HL-60/S4 treated with retinoic acid at 250 ng/mL for 4 days and 3 days (cell line): ENCODE results near the gene ZNF28.
"Not testable (repeated sequence)": the region's sequence is repeated elsewhere in the genome, so short reads cannot be mapped to it uniquely, and the experiment has no call there.

ENCODE experiments used
- in situ Hi-C: fragments of 300-500 bp; cut with MboI; formaldehyde crosslinking; loops from 2 replicates; pipeline ENCODE4 v1.7.0; 2022; ENCODE audit warnings: low sequenced_read_pairs

Gene ZNF28

GRCh38 chr19:52821204-52821960, at the start of gene ZNF28:
Gene ZNF28 (minus strand): TSS chr19:52821633. CDS start chr19:52817958, 3,675 bp downstream.
- in situ Hi-C loops: not testable (repeated sequence)

- in situ Hi-C loops: not testable (repeated sequence)
Measured at GRCh38 chr19:52868031-52868430, 46.6 kb upstream of the ZNF28 start.

DNA sequence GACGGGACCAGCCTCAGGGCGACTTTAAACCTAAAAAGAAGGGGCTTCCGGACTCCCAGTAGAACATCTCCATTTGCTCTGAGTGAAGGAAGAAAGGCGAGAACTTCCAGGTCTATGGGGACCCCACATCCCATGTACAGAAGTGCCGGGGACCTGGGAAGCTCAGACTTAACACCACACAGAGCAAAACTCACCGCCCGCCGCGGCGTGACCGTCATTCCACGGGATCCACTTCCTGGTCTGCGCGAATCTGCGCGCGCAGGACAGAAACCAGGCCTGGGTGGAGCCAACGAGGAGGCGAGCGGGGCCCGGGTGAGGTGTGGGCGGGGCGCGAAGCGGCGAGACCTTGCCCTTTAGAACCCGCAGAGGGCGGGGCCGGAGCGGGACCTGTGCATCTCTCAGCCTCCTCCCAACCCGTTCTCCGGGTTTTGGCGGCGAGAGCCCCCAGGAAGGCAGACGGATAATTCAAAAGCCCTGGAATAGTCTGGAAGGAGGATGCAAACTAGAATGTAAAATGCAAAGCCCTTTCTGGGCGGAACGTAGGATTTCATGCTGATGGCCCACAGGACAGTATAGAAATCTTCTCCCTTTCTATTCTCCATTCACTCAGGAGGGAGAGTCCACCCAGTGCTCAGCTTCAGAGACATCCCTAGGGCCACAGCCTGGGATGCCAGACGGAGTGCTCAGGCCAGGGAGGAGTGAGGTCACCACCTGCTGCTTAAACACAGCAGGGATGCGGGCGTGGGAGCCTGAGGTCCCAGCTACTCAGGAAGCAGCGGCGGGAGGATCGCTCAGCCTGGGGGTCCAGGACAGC, 36.2 kb upstream of the ZNF28 start, which contains the start of gene ZNF468:
Gene ZNF468 (minus strand): TSS at position 242 of the 814 bp plus-strand sequence. CDS start 3,347 bp downstream, outside the sequence.
- in situ Hi-C loops: not testable (repeated sequence)

- in situ Hi-C loops: not testable (repeated sequence)
Measured at GRCh38 chr19:52856540-52857377, 35.3 kb upstream of the ZNF28 start.

GRCh38 chr19:52847352-52847751, 25.9 kb upstream of the ZNF28 start:
- in situ Hi-C loops: not testable (repeated sequence)

- in situ Hi-C loops: not testable (repeated sequence)
Measured at GRCh38 chr19:52840825-52841465, 19.5 kb upstream of the ZNF28 start.

DNA sequence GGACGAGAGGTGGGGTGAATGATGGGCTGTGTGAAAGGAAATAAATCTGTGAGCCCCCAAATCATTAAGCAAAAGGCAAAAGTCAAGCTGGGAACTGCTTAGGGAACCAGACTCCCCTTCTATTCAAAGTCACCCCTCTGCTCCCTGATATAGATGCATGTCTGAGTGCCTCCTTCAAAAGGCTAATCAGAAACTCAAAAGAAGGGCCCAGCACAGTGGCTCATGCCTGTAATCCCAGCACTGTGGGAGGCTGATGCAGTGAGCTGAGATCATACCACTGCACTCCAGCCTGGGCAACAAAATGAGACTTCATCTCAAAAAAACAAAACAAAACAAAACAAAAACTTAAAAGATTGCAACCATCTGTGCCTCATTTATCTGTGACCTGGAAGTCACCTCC, 12.9 kb upstream of the ZNF28 start:
- in situ Hi-C loops: not testable (repeated sequence)

DNA sequence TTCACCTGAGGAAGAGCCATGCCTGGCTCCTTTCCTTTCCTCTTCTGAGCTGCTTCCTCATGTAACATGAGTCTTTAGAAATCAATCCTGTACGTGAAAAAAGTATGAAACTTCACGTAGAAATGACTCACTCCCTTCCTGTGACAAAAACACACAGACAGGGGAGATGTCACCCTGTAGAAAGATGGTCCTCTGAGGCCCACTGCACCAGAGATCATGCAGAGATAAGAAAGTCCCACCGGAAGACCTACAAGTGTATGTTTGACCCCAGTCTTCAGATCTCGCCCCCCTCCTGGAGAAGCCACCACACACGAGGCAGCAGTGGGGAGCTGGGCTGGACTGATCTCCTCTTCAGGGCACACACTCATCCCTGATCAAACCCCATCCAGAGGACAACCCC, 12.1 kb upstream of the ZNF28 start:
- in situ Hi-C loops: not testable (repeated sequence)

- in situ Hi-C loops: not testable (repeated sequence)
Measured at GRCh38 chr19:52829866-52830265, 8.4 kb upstream of the ZNF28 start.

- in situ Hi-C loops: no loop called here
Measured at GRCh38 chr19:52825765-52826164, 4.3 kb upstream of the ZNF28 start.

DNA sequence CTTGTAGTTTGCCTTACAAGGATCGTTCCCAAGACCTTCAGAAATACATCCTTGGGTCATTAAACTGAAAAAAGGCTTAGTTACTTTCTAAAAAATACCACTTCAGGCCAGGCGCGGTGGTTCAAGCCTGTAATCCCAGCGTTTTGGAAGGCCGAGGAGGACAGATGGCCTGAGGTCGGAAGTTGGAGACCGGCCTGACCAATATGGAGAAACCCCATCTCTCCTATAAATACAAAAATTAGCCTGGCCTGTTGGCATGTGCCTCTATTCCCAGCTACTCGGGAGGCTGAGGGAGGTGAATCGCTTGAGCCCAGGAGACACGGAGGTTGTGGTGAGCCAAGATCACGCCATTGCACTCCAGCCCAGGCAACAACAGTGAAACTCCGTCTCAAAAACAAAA, 2.2 kb upstream of the ZNF28 start:
- in situ Hi-C loops: no loop called here

DNA sequence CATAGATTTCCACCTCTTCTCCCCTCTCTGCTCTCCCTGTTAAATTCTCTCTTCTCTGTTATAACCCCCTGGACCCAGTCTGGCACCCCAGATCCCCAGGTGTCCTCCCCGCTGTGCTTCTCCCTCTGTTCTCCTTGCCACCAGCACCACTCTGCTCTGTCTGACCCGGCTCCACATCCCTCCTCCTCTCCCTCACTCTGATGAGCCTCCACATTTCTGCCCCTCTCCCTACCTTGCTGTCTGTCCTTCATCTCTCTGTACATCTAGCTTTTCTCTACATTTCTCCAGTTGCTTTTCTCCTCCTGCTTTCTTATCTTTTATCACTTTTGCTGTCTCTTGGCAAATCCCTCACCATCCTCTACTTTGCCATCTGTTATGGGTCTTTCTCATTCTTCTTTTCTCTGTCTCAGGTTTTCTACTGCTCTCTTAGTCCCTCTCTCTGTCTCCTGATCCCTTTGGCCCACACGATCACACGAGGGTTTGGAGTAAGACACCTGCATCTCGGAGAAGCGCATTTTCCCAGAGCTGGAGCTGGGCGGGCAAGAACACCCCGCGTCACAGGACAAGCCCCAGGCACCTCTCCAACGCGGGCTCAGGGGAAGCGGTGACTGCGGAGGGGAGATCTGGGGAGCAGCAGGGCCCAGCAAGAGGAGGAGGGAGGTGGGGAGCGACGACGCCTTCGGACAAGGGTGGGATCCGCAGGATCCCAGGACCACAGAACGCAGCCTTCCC, 795 bp downstream of the ZNF28 start:
- in situ Hi-C loops: not testable (repeated sequence)

- in situ Hi-C loops: no loop called here
Measured at GRCh38 chr19:52809801-52810200, 11.6 kb downstream of the ZNF28 start.

DNA sequence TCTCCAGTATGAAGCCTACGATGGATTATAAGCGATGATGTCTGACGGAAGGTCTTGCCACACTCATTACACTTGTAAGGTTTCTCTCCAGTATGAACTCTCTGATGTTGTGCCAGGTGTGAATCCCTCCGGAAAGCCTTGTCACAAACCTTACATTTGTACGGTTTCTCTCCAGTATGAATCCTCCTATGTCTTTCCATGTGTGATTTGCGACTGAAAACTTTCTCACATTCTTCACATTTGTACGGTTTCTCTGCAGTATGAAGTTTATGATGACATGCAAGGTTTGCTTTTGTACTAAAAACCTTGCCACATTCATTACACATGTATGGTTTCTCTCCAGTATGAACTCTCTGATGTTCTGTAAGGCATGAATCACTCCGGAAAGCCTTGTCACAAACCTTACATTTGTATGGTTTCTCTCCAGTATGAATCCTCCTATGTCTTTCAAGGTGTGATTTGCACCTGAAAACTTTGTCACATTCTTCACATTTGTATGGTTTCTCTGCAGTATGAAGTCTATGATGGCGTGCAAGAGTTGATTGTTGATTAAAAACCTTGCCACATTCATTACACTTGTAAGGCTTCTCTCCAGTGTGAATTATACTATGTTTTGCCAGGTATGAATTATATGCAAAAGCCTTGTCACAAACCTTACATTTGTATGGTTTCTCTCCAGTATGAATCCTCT, 21.3 kb downstream of the ZNF28 start:
- in situ Hi-C loops: not testable (repeated sequence)

- in situ Hi-C loops: no loop called here
Measured at GRCh38 chr19:52789440-52789839, 32.0 kb downstream of the ZNF28 start.

- in situ Hi-C loops: not testable (repeated sequence)
Measured at GRCh38 chr19:52786464-52787354, 34.7 kb downstream of the ZNF28 start, which contains the start of gene ZNF600. Gene ZNF600 (minus strand): TSS chr19:52786791. CDS start chr19:52778888, 7,903 bp downstream.

GRCh38 chr19:52786078-52786463, 35.4 kb downstream of the ZNF28 start:
- in situ Hi-C loops: no loop called here

DNA sequence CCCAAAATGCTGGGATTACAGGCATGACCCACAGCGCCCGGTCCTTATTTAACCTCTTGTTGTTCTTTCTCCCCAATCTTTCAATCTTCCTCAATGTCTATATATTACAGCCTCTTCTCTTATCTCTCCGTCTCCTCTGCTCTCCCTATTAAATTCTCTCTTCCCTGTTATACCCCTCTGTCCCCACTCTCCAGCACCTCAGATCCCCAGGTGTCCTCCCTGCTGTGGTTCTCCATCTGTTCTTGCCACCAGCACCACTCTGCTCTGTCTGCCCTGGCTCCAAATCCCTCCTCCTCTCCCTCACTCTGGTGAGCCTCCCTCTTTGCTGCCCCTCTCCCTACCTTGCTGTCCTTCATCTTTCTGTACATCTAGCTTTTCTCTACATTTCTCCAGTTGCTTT, 35.9 kb downstream of the ZNF28 start:
- in situ Hi-C loops: no loop called here
